Type B pancreatic cell (in vitro differentiated cells): Measurements from ENCODE around the gene WNT3A. TPM values are rescaled to one million over a fixed set of nuclear protein-coding genes. Genes with fewer than 3 reads are reported as not detected.
A peak's percentile ranks its signal among the peaks of the same experiment; 100 is the strongest.

Source experiments
- DNase-seq: peaks from one replicate; pipeline ENCODE4 v3.0.0; 2021; ENCODE audit warnings: mixed read lengths; ENCODE audit not compliant: unreplicated experiment; ENCODE audit errors: extremely low spot score
- H3K27ac Mint-ChIP-seq: 2 replicates; pipeline ENCODE4 v1.8.0; 2021; ENCODE audit warnings: mild to moderate bottlenecking, mixed read lengths
- H3K27me3 Mint-ChIP-seq: 2 replicates; pipeline ENCODE4 v1.8.0; 2021; ENCODE audit warnings: mixed read lengths
- H3K36me3 Mint-ChIP-seq: 2 replicates; pipeline ENCODE4 v1.8.0; 2021; ENCODE audit warnings: mixed read lengths
- H3K4me1 Mint-ChIP-seq: one replicate; pipeline ENCODE4 v1.8.0; 2021; ENCODE audit warnings: mixed read lengths; ENCODE audit not compliant: unreplicated experiment
- H3K4me3 Mint-ChIP-seq: 2 replicates; pipeline ENCODE4 v1.8.0; 2021; ENCODE audit warnings: mild to moderate bottlenecking, mixed read lengths
- H3K9me3 Mint-ChIP-seq: 2 replicates; pipeline ENCODE4 v1.8.0; 2021; ENCODE audit warnings: mixed read lengths
- total RNA-seq: library from RNA; stranded (reverse); gene quantifications from 2 replicates; pipeline ENCODE4 v1.2.1, GENCODE V29; 2021; ENCODE audit warnings: low replicate concordance
- TF ChIP-seq, protein P1 (sequence below): fragments of 200-600 bp; sonication (generic); conservative IDR thresholded peaks from 2 replicates; pipeline ENCODE4 v1.5.0; 2021; ENCODE audit warnings: antibody characterized with exemption, mild to moderate bottlenecking

WNT3A gene
- total RNA-seq, 1 donor from 2014 or later: 6.4 TPM

- Mint-ChIP-seq H3K27me3 (peaks cover 58% of the 10 kb centered on the region), H3K36me3 (no peaks in the 10 kb centered on the region), H3K27ac (no peak overlapping the region), H3K4me3 (no peak overlapping the region), H3K9me3 (no peaks in the 10 kb centered on the region), H3K4me1 (no peaks in the 10 kb centered on the region)
- no peak for DNase-seq
- TF ChIP-seq, protein P1, sequence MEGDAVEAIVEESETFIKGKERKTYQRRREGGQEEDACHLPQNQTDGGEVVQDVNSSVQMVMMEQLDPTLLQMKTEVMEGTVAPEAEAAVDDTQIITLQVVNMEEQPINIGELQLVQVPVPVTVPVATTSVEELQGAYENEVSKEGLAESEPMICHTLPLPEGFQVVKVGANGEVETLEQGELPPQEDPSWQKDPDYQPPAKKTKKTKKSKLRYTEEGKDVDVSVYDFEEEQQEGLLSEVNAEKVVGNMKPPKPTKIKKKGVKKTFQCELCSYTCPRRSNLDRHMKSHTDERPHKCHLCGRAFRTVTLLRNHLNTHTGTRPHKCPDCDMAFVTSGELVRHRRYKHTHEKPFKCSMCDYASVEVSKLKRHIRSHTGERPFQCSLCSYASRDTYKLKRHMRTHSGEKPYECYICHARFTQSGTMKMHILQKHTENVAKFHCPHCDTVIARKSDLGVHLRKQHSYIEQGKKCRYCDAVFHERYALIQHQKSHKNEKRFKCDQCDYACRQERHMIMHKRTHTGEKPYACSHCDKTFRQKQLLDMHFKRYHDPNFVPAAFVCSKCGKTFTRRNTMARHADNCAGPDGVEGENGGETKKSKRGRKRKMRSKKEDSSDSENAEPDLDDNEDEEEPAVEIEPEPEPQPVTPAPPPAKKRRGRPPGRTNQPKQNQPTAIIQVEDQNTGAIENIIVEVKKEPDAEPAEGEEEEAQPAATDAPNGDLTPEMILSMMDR: no peak
These were observed 10.4 kb upstream of the WNT3A start for GRCh38 chr1:227996187-227996950.

DNA sequence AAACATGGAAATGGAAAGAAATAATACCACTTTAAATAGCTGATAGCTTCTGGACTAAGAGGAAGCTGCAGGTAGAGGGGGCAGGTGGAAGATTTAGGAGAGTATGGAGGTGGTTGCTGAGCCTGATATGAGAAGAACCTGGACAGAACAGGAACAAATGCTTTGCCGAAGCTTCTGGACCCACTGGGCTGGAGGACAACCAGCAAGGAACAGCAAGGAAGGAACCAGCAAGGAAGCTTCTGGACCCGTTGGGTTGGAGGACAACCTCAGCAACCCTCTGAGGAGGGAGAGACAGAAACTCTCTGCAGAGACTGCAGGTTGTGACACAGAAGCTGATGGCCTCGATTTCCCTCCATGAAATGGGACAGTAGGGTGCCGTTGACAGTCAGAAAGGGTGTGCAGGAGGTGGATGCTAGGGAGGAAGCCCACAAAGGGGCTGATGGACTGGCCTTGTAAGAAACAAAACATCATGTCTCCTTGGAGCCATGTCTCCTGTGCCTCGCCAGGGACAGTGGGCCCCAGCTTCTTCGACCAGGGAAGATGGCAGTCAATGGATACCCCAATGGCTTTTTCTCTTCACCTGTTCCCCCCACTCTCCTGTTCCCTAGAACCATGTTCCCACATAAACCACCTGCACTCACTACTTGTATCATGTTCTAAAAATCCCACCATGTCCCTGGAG lies 8.3 kb upstream of the WNT3A start:
- no peaks in the 10 kb centered on the region for H3K36me3 Mint-ChIP-seq
- H3K4me3 Mint-ChIP-seq: no peak overlapping the region
- no peaks in the 10 kb centered on the region for H3K9me3 Mint-ChIP-seq
- H3K27ac Mint-ChIP-seq: no peak overlapping the region
- TF ChIP-seq, protein P1: no peak
- H3K27me3 Mint-ChIP-seq: peaks cover 67% of the 10 kb centered on the region
- no peaks in the 10 kb centered on the region for H3K4me1 Mint-ChIP-seq
- no peak for DNase-seq

DNA sequence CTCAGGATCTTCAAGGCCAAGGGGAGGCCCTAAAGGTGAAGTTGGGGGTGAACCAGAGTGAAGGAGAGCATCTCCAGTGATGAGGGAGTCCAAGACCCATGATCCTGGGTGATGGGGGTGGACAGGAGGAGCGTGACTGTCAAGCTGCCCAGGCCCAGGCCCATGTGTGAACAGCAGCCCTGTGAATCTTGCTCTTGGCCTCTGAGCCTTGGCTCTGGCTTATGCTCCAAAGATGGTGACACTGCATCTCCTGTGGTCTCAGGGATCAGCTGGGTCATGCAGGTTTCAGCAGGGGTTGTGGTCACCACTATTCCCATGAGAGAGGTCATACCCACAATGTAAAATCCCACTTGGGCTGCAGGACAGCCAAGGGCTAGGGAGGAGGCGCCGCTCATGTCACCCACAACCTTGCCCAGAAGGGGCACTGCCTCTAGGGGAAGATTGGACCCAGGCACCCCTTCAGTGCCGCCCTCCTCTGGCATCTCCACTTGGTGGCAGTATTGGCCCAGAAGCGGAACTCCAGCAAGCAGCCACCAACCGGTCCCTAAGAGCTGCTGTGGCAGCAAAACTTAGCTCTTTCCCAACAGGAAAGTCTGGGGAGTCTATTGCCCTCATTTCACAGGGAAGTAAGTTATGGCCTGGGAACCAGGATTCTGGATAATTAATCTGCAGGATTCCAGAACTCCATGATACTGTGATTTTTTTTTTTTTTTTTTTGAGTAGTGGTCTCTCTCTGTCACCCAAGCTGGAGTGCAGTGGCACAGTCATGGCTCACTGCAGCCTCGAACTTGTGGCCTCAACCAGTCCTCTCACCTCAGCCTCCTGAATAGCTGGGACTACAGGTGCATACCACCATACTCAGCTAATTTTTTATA lies 7.5 kb upstream of the WNT3A start:
- TF ChIP-seq, protein P1: peak; percentile 83
- peaks cover 71% of the 10 kb centered on the region for H3K27me3 Mint-ChIP-seq
- H3K4me1 Mint-ChIP-seq: no peaks in the 10 kb centered on the region
- H3K27ac Mint-ChIP-seq: no peak overlapping the region
- no peak overlapping the region for H3K4me3 Mint-ChIP-seq
- no peaks in the 10 kb centered on the region for H3K9me3 Mint-ChIP-seq
- DNase-seq: peak; percentile 70
- H3K36me3 Mint-ChIP-seq: no peaks in the 10 kb centered on the region

GRCh38 chr1:228000416-228000815 lies 6.4 kb upstream of the WNT3A start:
- Mint-ChIP-seq H3K9me3 (no peaks in the 10 kb centered on the region), H3K27ac (no peak overlapping the region), H3K4me1 (no peaks in the 10 kb centered on the region), H3K27me3 (peaks cover 76% of the 10 kb centered on the region), H3K4me3 (no peak overlapping the region), H3K36me3 (no peaks in the 10 kb centered on the region)
- TF ChIP-seq, protein P1: no peak
- no peak for DNase-seq

DNA sequence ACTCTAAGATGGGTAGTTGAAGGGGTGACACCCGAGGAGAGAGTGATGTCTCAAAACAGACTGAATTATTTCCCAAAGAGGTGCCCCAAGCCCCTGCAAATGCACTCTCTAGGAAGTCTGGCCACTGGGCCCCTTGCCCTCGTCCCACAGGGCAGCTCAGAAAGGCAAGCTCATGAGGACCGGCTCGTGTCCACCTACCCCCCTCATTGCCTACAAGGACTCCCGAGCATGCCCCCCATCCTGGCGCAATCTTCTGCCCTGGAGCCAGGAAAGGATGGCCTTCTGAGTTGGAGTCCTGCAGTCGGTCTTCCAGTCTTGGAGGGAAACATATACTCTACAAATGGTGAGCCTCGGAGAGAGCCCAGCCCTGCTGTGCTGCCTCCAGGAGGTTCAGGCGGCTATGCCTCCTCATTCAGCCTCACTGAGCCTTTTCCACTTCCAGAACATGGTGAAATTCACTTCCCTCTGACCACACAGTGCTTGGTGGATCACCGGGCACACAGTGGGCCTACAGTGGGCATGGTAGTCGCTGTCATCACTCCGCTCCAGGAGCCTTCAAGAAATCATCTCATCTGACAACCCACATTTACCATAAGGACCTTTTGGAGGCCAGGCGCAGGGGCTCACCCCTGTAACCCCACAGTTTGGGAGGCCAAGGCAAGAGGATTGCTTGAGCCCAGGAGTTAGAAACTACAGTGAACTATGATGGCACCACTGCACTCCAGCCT lies 5.8 kb upstream of the WNT3A start:
- TF ChIP-seq, protein P1: no peak
- H3K36me3 Mint-ChIP-seq: no peaks in the 10 kb centered on the region
- H3K4me3 Mint-ChIP-seq: no peak overlapping the region
- H3K4me1 Mint-ChIP-seq: no peaks in the 10 kb centered on the region
- no peaks in the 10 kb centered on the region for H3K9me3 Mint-ChIP-seq
- no peak overlapping the region for H3K27ac Mint-ChIP-seq
- no peak for DNase-seq
- H3K27me3 Mint-ChIP-seq: peaks cover 77% of the 10 kb centered on the region
